MCF 10A (cell line): ENCODE data around the gene SLC30A1. TPM values are rescaled to one million over a fixed set of nuclear protein-coding genes. Genes with fewer than 3 reads are reported as not detected.

Experiments used
- BruUV-seq: library from RNA; stranded (reverse); fragments of 400-500 nt; replicated peaks from 2 replicates; lab custom pipeline; 2021; lab: Mats Ljungman, UMichigan
- CTCF ChIA-PET: fragments of 300-600 bp; sonication (Branson Sonifier 250); formaldehyde crosslinking; extraction: SDS; loops from one replicate; lab custom pipeline; 2021; ENCODE audit warnings: antibody characterized with exemption, inconsistent platforms; lab: Yijun Ruan, JAX
- POLR2A ChIA-PET: fragments of 300-600, 350-650 bp; sonication (Branson Sonifier 250); formaldehyde crosslinking; extraction: SDS; loops from one replicate; lab custom pipeline; 2020; ENCODE audit warnings: antibody characterized with exemption, inconsistent platforms; lab: Yijun Ruan, JAX
- DNase-seq: peaks from one replicate; pipeline ENCODE4 v3.0.0-alpha.2; 2018; ENCODE audit not compliant: unreplicated experiment
- H3K27ac Mint-ChIP-seq: one replicate; pipeline ENCODE4 v1.8.0; 2022; ENCODE audit warnings: mild to moderate bottlenecking, low read depth, mixed read lengths; ENCODE audit not compliant: unreplicated experiment
- H3K27me3 Mint-ChIP-seq: one replicate; pipeline ENCODE4 v1.8.0; 2022; ENCODE audit warnings: mixed read lengths; ENCODE audit not compliant: insufficient read depth, unreplicated experiment
- H3K36me3 Mint-ChIP-seq: one replicate; pipeline ENCODE4 v1.8.0; 2022; ENCODE audit warnings: mild to moderate bottlenecking, moderate library complexity, mixed read lengths; ENCODE audit not compliant: insufficient read depth, unreplicated experiment
- H3K4me1 Mint-ChIP-seq: one replicate; pipeline ENCODE4 v1.8.0; 2022; ENCODE audit warnings: mixed read lengths; ENCODE audit not compliant: insufficient read depth, unreplicated experiment
- H3K4me3 Mint-ChIP-seq: one replicate; pipeline ENCODE4 v1.8.0; 2022; ENCODE audit warnings: mild to moderate bottlenecking, moderate library complexity, mixed read lengths; ENCODE audit not compliant: unreplicated experiment
- H3K9me3 Mint-ChIP-seq: one replicate; pipeline ENCODE4 v1.8.0; 2022; ENCODE audit warnings: mixed read lengths; ENCODE audit not compliant: unreplicated experiment
- intact Hi-C: fragments of 100-400 bp; cut with micrococcal nuclease; formaldehyde crosslinking; loops from 2 replicates; pipeline ENCODE4 v1.14.1; 2022
- total RNA-seq: library from RNA; stranded (reverse); gene quantifications from 2 replicates; pipeline ENCODE4 v1.2.3, GENCODE V29; 2022
- TF ChIP-seq, protein P1 (sequence below): fragments of 200-600 bp; IDR thresholded peaks from one replicate; pipeline ENCODE4 v1.8.0; 2022; ENCODE audit warnings: antibody characterized with exemption, mild to moderate bottlenecking; ENCODE audit not compliant: unreplicated experiment

The SLC30A1 gene
- total RNA-seq, 1 experiment from 2014 or later = 94.1 TPM

DNA sequence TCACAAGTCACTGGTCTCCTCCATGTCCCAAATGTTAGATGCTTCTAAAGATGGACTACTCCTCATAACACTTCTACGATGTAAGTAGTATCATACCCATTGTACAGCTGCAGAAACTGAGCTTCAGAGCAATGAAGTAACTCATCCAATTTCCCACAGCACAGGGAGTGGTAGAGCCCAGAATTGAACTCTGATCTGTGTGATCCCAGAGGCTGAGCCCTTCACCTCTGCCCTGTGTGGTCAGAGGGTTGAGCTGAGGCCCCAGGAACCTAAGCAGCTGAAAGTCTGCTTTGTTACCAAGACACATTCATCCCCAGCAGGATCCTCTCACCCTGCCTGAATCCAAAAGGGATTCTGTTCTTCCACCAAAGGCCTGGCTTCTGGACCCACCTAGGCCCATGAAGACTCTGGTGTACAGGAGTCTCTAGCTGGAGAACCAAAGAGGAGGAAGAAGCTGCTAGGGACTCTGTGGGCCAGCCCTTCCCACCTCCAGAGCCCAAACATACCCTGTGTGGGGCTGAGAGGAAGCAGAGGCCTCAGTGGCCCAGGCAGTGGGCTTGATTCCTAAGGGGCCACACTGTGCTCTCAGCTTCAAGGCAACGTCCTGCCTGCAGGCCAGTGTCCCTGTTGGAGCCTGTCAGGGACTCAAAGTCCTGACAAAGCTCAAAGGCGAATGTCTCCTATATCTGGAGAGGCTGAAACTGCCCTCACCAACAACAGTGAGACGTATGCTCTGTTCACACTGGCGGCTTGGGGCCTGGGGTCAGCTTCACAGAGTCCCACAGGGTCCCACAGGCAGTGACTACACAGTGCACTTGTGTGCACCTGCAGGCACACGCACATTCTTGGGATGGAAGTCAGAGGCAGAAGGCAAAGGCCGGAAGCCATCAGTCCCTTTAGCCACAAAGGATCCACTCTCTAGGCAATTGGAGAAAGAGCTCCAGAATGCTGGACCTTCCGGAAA, 40.4 kb upstream of the SLC30A1 start:
- no peaks in the 10 kb centered on the region for H3K9me3 Mint-ChIP-seq
- POLR2A ChIA-PET = interaction anchor here (0.8 to 3.2 kb wide), 6 partner anchors 14 to 39 kb away, joined by 3 to 18 read pairs (median 3); partner anchors contain the start of gene SLC30A1
- TF ChIP-seq, protein P1, sequence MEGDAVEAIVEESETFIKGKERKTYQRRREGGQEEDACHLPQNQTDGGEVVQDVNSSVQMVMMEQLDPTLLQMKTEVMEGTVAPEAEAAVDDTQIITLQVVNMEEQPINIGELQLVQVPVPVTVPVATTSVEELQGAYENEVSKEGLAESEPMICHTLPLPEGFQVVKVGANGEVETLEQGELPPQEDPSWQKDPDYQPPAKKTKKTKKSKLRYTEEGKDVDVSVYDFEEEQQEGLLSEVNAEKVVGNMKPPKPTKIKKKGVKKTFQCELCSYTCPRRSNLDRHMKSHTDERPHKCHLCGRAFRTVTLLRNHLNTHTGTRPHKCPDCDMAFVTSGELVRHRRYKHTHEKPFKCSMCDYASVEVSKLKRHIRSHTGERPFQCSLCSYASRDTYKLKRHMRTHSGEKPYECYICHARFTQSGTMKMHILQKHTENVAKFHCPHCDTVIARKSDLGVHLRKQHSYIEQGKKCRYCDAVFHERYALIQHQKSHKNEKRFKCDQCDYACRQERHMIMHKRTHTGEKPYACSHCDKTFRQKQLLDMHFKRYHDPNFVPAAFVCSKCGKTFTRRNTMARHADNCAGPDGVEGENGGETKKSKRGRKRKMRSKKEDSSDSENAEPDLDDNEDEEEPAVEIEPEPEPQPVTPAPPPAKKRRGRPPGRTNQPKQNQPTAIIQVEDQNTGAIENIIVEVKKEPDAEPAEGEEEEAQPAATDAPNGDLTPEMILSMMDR = no peak
- peaks cover 5% of the 10 kb centered on the region for H3K4me1 Mint-ChIP-seq
- no peaks in the 10 kb centered on the region for H3K27me3 Mint-ChIP-seq
- CTCF ChIA-PET = interaction anchor here (0.5 to 3.1 kb wide), 8 partner anchors 9 to 296 kb away, joined by 3 to 20 read pairs (median 8); no protein-coding TSS in a partner anchor
- no peaks in the 10 kb centered on the region for H3K36me3 Mint-ChIP-seq
- no peak for DNase-seq
- no peak overlapping the region for H3K27ac Mint-ChIP-seq
- intact Hi-C loops = no loop called here
- no TSS peak for BruUV-seq
- no peak overlapping the region for H3K4me3 Mint-ChIP-seq

DNA sequence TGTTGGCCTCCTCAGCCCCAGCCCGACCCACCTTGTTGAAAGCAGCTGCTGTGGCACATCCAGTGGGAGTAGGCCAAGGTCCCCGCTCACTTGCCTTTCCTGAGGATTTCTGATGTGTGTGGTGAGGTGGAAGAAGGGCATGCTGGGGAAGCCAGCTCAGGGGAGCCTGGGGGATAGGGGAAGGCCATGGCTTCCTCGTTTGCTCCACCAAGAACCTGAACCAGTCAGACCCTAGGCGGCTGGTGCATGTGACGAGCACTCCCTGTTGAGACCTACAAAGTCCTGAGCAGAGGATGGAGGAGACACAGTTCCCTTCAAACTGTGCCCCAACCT, 38.0 kb upstream of the SLC30A1 start:
- TF ChIP-seq, protein P1 = no peak
- H3K9me3 Mint-ChIP-seq = no peaks in the 10 kb centered on the region
- POLR2A ChIA-PET = interaction anchor here (0.7 to 2.9 kb wide), 4 partner anchors 10 to 26 kb away, joined by 3 to 12 read pairs (median 4); no protein-coding TSS in a partner anchor
- CTCF ChIA-PET = interaction anchor here (0.6 to 3.1 kb wide), 7 partner anchors 11 to 856 kb away, joined by 3 to 17 read pairs (median 4); no protein-coding TSS in a partner anchor
- H3K27ac Mint-ChIP-seq = no peak overlapping the region
- no peak for DNase-seq
- H3K4me1 Mint-ChIP-seq = peaks cover 21% of the 10 kb centered on the region
- intact Hi-C loops = no loop called here
- no peak overlapping the region for H3K4me3 Mint-ChIP-seq
- no TSS peak for BruUV-seq
- H3K27me3 Mint-ChIP-seq = no peaks in the 10 kb centered on the region
- peaks cover under 1% of the 10 kb centered on the region for H3K36me3 Mint-ChIP-seq

DNA sequence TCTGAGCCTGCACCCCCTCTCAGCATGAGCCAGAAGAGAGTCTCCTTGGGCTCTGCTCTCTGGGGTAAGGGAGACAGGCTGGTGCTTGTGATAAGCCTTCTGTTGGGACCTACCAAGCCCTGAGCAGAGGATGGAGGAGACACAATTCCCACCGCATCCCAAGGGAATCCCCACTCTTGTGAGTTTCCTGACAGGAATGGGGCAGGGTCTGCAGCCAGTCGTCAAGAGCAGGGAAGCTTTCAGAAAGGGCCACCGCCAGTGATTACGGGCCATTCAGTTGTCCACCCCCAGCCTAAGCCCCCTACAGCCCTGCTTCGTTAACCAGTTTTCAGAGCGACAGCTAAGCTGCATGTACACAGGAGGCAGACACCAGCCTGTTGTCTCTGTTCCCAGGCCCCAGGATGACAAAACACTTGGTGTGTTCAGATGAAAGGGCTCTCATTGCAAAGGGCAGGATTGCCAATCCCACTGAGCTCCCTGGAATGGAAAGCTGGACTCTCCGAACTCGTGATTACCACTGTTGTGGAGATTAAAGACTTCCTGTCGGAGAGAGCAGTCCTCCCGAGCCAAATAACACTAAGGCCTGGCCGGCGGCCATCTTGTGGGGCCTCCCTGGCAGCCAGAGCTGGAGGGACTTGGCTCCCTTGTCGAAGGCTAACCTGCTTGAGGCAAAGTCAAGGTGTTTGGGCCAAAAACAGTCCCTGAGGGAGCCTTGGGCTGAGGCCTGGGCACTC, 37.4 kb upstream of the SLC30A1 start:
- no peak overlapping the region for H3K27ac Mint-ChIP-seq
- H3K36me3 Mint-ChIP-seq = peaks cover 6% of the 10 kb centered on the region
- no peak for DNase-seq
- H3K27me3 Mint-ChIP-seq = no peaks in the 10 kb centered on the region
- no TSS peak for BruUV-seq
- TF ChIP-seq, protein P1 = no peak
- CTCF ChIA-PET = interaction anchor here (0.6 to 3.1 kb wide), 8 partner anchors 11 to 856 kb away, joined by 3 to 17 read pairs (median 4); no protein-coding TSS in a partner anchor
- POLR2A ChIA-PET = interaction anchor here (0.7 to 7.3 kb wide), 5 partner anchors 12 to 27 kb away, joined by 4 to 81 read pairs (median 12); no protein-coding TSS in a partner anchor
- intact Hi-C loops = no loop called here
- H3K4me1 Mint-ChIP-seq = peaks cover 26% of the 10 kb centered on the region
- no peak overlapping the region for H3K4me3 Mint-ChIP-seq
- H3K9me3 Mint-ChIP-seq = no peaks in the 10 kb centered on the region
